GM12891 (cell line): ENCODE measurements around the gene PCID2.

ENCODE experiments used
- POLR2A ChIP-seq: IDR thresholded peaks from 2 replicates; pipeline ENCODE4 v1.6.1; 2011; ENCODE audit warnings: low read depth, low read length, control low read depth
- POLR2AphosphoS5 ChIP-seq: IDR thresholded peaks from 2 replicates; pipeline ENCODE4 v1.6.1; 2011; ENCODE audit warnings: low read depth, low read length, control low read depth
- TAF1 ChIP-seq: IDR thresholded peaks from 2 replicates; pipeline ENCODE4 v1.6.1; 2011; ENCODE audit warnings: low read depth, low read length, control low read depth

DNA sequence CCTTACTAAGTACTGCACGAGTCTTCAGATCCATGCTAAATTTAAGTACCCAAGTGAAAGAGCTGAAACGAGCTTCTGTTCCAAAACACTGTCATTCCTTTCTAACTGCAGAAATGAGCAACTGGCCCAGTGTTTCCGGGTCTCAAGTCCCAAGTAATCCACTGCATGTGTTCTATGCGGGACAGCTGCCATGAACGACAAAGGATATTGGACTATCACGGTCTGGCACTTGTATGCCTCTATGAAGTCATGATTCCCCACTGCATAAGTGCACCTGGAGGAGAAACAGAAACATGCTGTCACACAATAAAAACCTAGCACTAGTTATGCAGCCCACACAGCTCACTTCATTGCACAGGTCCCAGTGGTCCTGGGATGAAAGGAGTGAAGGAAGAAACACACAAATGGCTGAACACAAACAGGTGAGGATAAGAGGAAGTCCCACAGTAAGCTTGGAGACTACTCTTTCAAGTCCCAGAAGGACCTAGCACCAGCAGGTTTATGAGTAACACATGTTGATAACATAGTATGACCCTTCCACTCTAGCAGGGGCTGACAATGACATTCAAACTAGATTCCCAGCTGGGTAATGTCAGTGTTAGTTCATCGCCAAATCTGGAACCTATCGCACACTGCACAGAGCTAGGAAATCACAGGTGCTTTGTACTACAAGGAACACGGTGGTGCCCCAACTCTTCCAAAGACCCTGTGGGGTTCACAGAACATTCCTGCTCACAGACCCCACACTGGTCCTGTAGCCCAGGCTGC is 11.3 kb downstream of the PCID2 start:
- no peak for TF ChIP-seq TAF1
- TF ChIP-seq POLR2A, result no peak
- TF ChIP-seq POLR2AphosphoS5, result no peak
